BLaER1 treated with 17β-estradiol and CSF1 and Interleukin-3, amounts not matched to agents 10 nM and 100 nM (cell line): ENCODE results near the gene AHDC1.
"Not testable (repeated sequence)": the region's sequence is repeated elsewhere in the genome, so short reads cannot be mapped to it uniquely, and the experiment has no call there.

Experiments used
- H3K27ac ChIP-seq, 11 experiments: shearing (Covaris generic); formaldehyde crosslinking; 2 replicates each; pipeline ENCODE4 v1.8.1; 2022
- H3K27me3 ChIP-seq, 11 experiments: shearing (Covaris generic); formaldehyde crosslinking; 2 replicates each; pipeline ENCODE4 v1.8.1; 2022
- H3K36me3 ChIP-seq, 11 experiments: shearing (Covaris generic); formaldehyde crosslinking; 2 replicates each; pipeline ENCODE4 v1.8.1; 2022
- H3K4me1 ChIP-seq, 10 experiments: shearing (Covaris generic); formaldehyde crosslinking; 2 replicates each; pipeline ENCODE4 v1.8.1; 2022
- H3K4me2 ChIP-seq, 11 experiments: shearing (Covaris generic); formaldehyde crosslinking; 2 replicates each; pipeline ENCODE4 v1.8.1; 2022
- H3K4me3 ChIP-seq, 10 experiments: shearing (Covaris generic); formaldehyde crosslinking; 2 replicates each; pipeline ENCODE4 v1.8.1; 2022
- H3K9ac ChIP-seq, 11 experiments: shearing (Covaris generic); formaldehyde crosslinking; 2 replicates each; pipeline ENCODE4 v1.8.1; 2022
- H3K9me3 ChIP-seq, 11 experiments: shearing (Covaris generic); formaldehyde crosslinking; replicated peaks in 1 of 11; 2 replicates each; pipeline ENCODE4 v1.8.1; 2022
- H4K20me1 ChIP-seq, 11 experiments: shearing (Covaris generic); formaldehyde crosslinking; 2 replicates each; pipeline ENCODE4 v1.8.1; 2022
- Cebpa-rat ChIP-seq, 11 experiments: shearing (Covaris generic); IDR thresholded peaks; 2 replicates each; pipeline ENCODE4 v1.8.1; 2022

Gene AHDC1

GRCh38 chr1:27555700-27556424 lies 48.1 kb downstream of the AHDC1 start:
- peak overlapping the region; percentile 62 to 76 (median 71); a peak in 20 of 22 replicates for H3K9ac ChIP-seq
- peak overlapping the region in 8 of 10 experiments; percentile 9 to 60 (median 40); a peak in 10 of 20 replicates for H3K4me3 ChIP-seq
- peaks cover 26 to 72% (median 46%) of the 10 kb centered on the region in 11 experiments for H3K36me3 ChIP-seq
- H3K9me3 ChIP-seq = peaks cover 0 to 3% (median 0%) of the 10 kb centered on the region in 11 experiments; a peak in 1 of 22 replicates
- no peak for TF ChIP-seq Cebpa-rat (IDR thresholded peaks at IDR 0.05)
- peaks cover 35 to 54% (median 38%) of the 10 kb centered on the region in 11 experiments; a peak in 21 of 22 replicates for H4K20me1 ChIP-seq
- H3K27me3 ChIP-seq = no peaks in the 10 kb centered on the region
- peak overlapping the region; percentile 54 to 90 (median 79); a peak in 21 of 22 replicates for H3K27ac ChIP-seq
- peaks cover 47 to 79% (median 72%) of the 10 kb centered on the region in 10 experiments for H3K4me1 ChIP-seq
- H3K4me2 ChIP-seq = peak overlapping the region; percentile 80 to 98 (median 91)

- TF ChIP-seq Cebpa-rat (IDR thresholded peaks at IDR 0.05) = no peak
- Histone ChIP-seq H3K9me3 (peaks cover 0 to 5% (median 0%) of the 10 kb centered on the region in 11 experiments; a peak in 1 of 22 replicates), H3K27ac (peak overlapping the region; percentile 27 to 90 (median 78); a peak in 19 of 22 replicates), H4K20me1 (peaks cover 26 to 51% (median 36%) of the 10 kb centered on the region in 11 experiments; a peak in 21 of 22 replicates), H3K27me3 (no peaks in the 10 kb centered on the region), H3K4me3 (no peak overlapping the region), H3K4me2 (peak overlapping the region; percentile 31 to 98 (median 91); a peak in 21 of 22 replicates), H3K36me3 (peaks cover 34 to 76% (median 53%) of the 10 kb centered on the region in 11 experiments), H3K4me1 (peaks cover 41 to 71% (median 64%) of the 10 kb centered on the region in 10 experiments), H3K9ac (peak overlapping the region in 10 of 11 experiments; percentile 11 to 75 (median 67); a peak in 15 of 22 replicates)
These were observed 48.9 kb downstream of the AHDC1 start for GRCh38 chr1:27554759-27555699.

GRCh38 chr1:27554293-27554692 lies 49.7 kb downstream of the AHDC1 start:
- Histone ChIP-seq H3K27me3 (no peaks in the 10 kb centered on the region), H4K20me1 (peaks cover 19 to 51% (median 28%) of the 10 kb centered on the region in 11 experiments; a peak in 20 of 22 replicates), H3K36me3 (peaks cover 41 to 77% (median 60%) of the 10 kb centered on the region in 11 experiments), H3K4me1 (peaks cover 41 to 64% (median 57%) of the 10 kb centered on the region in 10 experiments), H3K9ac (peak overlapping the region in 10 of 11 experiments; percentile 0 to 75 (median 67); a peak in 11 of 22 replicates), H3K9me3 (peaks cover 0 to 5% (median 0%) of the 10 kb centered on the region in 11 experiments; a peak in 1 of 22 replicates), H3K4me2 (peak overlapping the region in 9 of 11 experiments; percentile 80 to 98 (median 91); a peak in 17 of 22 replicates), H3K27ac (peak overlapping the region in 10 of 11 experiments; percentile 11 to 90 (median 78); a peak in 16 of 22 replicates), H3K4me3 (no peak overlapping the region)
- TF ChIP-seq Cebpa-rat (IDR thresholded peaks at IDR 0.05) = no peak

GRCh38 chr1:27553823-27554222 lies 50.1 kb downstream of the AHDC1 start:
- H3K4me1 ChIP-seq = peaks cover 37 to 60% (median 53%) of the 10 kb centered on the region in 10 experiments
- H3K9me3 ChIP-seq, H3K4me3 ChIP-seq, H3K27me3 ChIP-seq: not testable (repeated sequence)
- H4K20me1 ChIP-seq = peaks cover 14 to 49% (median 24%) of the 10 kb centered on the region in 11 experiments; a peak in 20 of 22 replicates
- H3K27ac ChIP-seq = peak overlapping the region in 4 of 11 experiments; percentile 78 to 90 (median 86); a peak in 6 of 22 replicates
- H3K9ac ChIP-seq = peak overlapping the region in 5 of 11 experiments; percentile 0 to 75 (median 74); a peak in 8 of 22 replicates
- H3K36me3 ChIP-seq = peaks cover 46 to 77% (median 65%) of the 10 kb centered on the region in 11 experiments
- H3K4me2 ChIP-seq = peak overlapping the region in 6 of 11 experiments; percentile 80 to 98 (median 94); a peak in 10 of 22 replicates

GRCh38 chr1:27552911-27553420 lies 51.0 kb downstream of the AHDC1 start:
- Histone ChIP-seq H3K36me3 (peaks cover 50 to 77% (median 65%) of the 10 kb centered on the region in 11 experiments), H3K9ac (peak overlapping the region in 2 of 11 experiments; percentile 7 to 15; a peak in 2 of 22 replicates), H3K27ac (peak overlapping the region in 5 of 11 experiments; percentile 0 to 38 (median 25); a peak in 4 of 22 replicates)

GRCh38 chr1:27551953-27552312 lies 52.0 kb downstream of the AHDC1 start:
- H3K27ac ChIP-seq = no peak overlapping the region
- peaks cover 61 to 82% (median 72%) of the 10 kb centered on the region in 11 experiments for H3K36me3 ChIP-seq
- H3K9ac ChIP-seq = no peak overlapping the region
- TF ChIP-seq Cebpa-rat (IDR thresholded peaks at IDR 0.05) = no peak
- H3K4me2 ChIP-seq = no peak overlapping the region
- no peak overlapping the region for H3K4me3 ChIP-seq
- peaks cover 0 to 42% (median 20%) of the 10 kb centered on the region in 11 experiments; a peak in 17 of 22 replicates for H4K20me1 ChIP-seq
- H3K4me1 ChIP-seq = peaks cover 21 to 41% (median 35%) of the 10 kb centered on the region in 10 experiments
- peaks cover 0 to 5% (median 0%) of the 10 kb centered on the region in 11 experiments; a peak in 1 of 22 replicates for H3K9me3 ChIP-seq
- H3K27me3 ChIP-seq = no peaks in the 10 kb centered on the region

More at GRCh38 chr1:27552911-27553420, 51.0 kb downstream of the AHDC1 start:
- no peak overlapping the region for H3K4me2 ChIP-seq
- peaks cover 28 to 51% (median 45%) of the 10 kb centered on the region in 10 experiments for H3K4me1 ChIP-seq
- H3K4me3 ChIP-seq = no peak overlapping the region
- H4K20me1 ChIP-seq = peaks cover 7 to 40% (median 17%) of the 10 kb centered on the region in 11 experiments; a peak in 18 of 22 replicates
- H3K27me3 ChIP-seq = no peaks in the 10 kb centered on the region
- no peak for TF ChIP-seq Cebpa-rat (IDR thresholded peaks at IDR 0.05)
- peaks cover 0 to 5% (median 0%) of the 10 kb centered on the region in 11 experiments; a peak in 1 of 22 replicates for H3K9me3 ChIP-seq

GRCh38 chr1:27551170-27551952 lies 52.6 kb downstream of the AHDC1 start:
- Histone ChIP-seq H3K36me3 (peaks cover 66 to 88% (median 78%) of the 10 kb centered on the region in 11 experiments), H3K27ac (no peak overlapping the region), H3K4me3 (no peak overlapping the region), H3K4me1 (peaks cover 18 to 38% (median 33%) of the 10 kb centered on the region in 10 experiments), H4K20me1 (peaks cover 4 to 48% (median 26%) of the 10 kb centered on the region in 11 experiments; a peak in 17 of 22 replicates), H3K9ac (no peak overlapping the region), H3K9me3 (peaks cover 0 to 5% (median 0%) of the 10 kb centered on the region in 11 experiments; a peak in 1 of 22 replicates), H3K4me2 (no peak overlapping the region), H3K27me3 (no peaks in the 10 kb centered on the region)
- TF ChIP-seq Cebpa-rat (IDR thresholded peaks at IDR 0.05) = no peak
